KMS-11 (cell line): ENCODE results near the gene HNF4A.
"Not testable (repeated sequence)": the region's sequence is repeated elsewhere in the genome, so short reads cannot be mapped to it uniquely, and the experiment has no call there.

Source experiments
- H2AFZ ChIP-seq: fragments of 200-600 bp; sonication (generic); 2 replicates; pipeline ENCODE4 v1.6.1; 2016; ENCODE audit warnings: antibody characterized with exemption, mixed run types, low read depth
- H3K27ac ChIP-seq: fragments of 200-600 bp; sonication (generic); 2 replicates; pipeline ENCODE4 v1.6.1; 2016; ENCODE audit warnings: mild to moderate bottlenecking, mixed run types
- H3K27me3 ChIP-seq: fragments of 200-600 bp; sonication (generic); 2 replicates; pipeline ENCODE4 v1.6.1; 2017; ENCODE audit warnings: mild to moderate bottlenecking, low read depth, mixed run types, moderate library complexity; ENCODE audit not compliant: insufficient read depth
- H3K36me3 ChIP-seq: fragments of 200-600 bp; sonication (generic); 2 replicates; pipeline ENCODE4 v1.6.1; 2017; ENCODE audit warnings: mild to moderate bottlenecking, mixed run types; ENCODE audit not compliant: insufficient read depth
- H3K4me1 ChIP-seq: fragments of 200-600 bp; sonication (generic); 2 replicates; pipeline ENCODE4 v1.6.1; 2016; ENCODE audit warnings: mild to moderate bottlenecking, low read depth, mixed run types; ENCODE audit not compliant: poor library complexity, severe bottlenecking
- H3K4me2 ChIP-seq: fragments of 200-600 bp; sonication (generic); 2 replicates; pipeline ENCODE4 v1.7.0; 2016; ENCODE audit warnings: mild to moderate bottlenecking, mixed run types
- H3K4me3 ChIP-seq: fragments of 200-600 bp; sonication (generic); IDR thresholded peaks from 2 replicates; pipeline ENCODE4 v1.6.1; 2017; ENCODE audit warnings: low read depth, low read length, mixed read lengths; ENCODE audit not compliant: insufficient read depth
- H3K79me2 ChIP-seq: fragments of 200-600 bp; sonication (generic); 2 replicates; pipeline ENCODE4 v1.6.1; 2016; ENCODE audit warnings: low read depth, mixed run types; ENCODE audit not compliant: insufficient read depth
- H3K9ac ChIP-seq: fragments of 200-600 bp; sonication (generic); 2 replicates; pipeline ENCODE4 v1.6.1; 2016; ENCODE audit warnings: mild to moderate bottlenecking, mixed run types
- H4K20me1 ChIP-seq: fragments of 200-600 bp; sonication (generic); 2 replicates; pipeline ENCODE4 v1.6.1; 2016; ENCODE audit warnings: mild to moderate bottlenecking, mixed run types; ENCODE audit not compliant: insufficient read depth
- CTCF ChIP-seq: fragments of 200-600 bp; sonication (generic); conservative IDR thresholded peaks from 2 replicates; pipeline ENCODE4 v1.6.1; 2017; ENCODE audit warnings: low read depth, mild to moderate bottlenecking, antibody characterized with exemption, low read length, moderate library complexity, mixed read lengths

The HNF4A gene

GRCh38 chr20:44314870-44315269 is 40.6 kb upstream of the HNF4A start:
- Histone ChIP-seq H3K27me3 (no peaks in the 10 kb centered on the region), H3K79me2 (peaks cover under 1% of the 10 kb centered on the region; the same call in 1 of the 2 replicates), H3K36me3 (no peaks in the 10 kb centered on the region), H3K4me2 (no peak overlapping the region), H3K4me3 (no peak overlapping the region), H4K20me1 (no peaks in the 10 kb centered on the region), H3K4me1 (peaks cover 13% of the 10 kb centered on the region), H3K27ac (no peak overlapping the region), H3K9ac (no peak overlapping the region), H2AFZ (no peak overlapping the region)
- no peak for TF ChIP-seq CTCF

- TF ChIP-seq CTCF, result no peak
- Histone ChIP-seq H4K20me1 (no peaks in the 10 kb centered on the region), H3K9ac (no peak overlapping the region), H2AFZ (no peak overlapping the region), H3K36me3 (no peaks in the 10 kb centered on the region), H3K4me3 (no peak overlapping the region), H3K4me2 (no peak overlapping the region), H3K4me1 (peaks cover 16% of the 10 kb centered on the region), H3K27me3 (no peaks in the 10 kb centered on the region), H3K79me2 (no peaks in the 10 kb centered on the region), H3K27ac (no peak overlapping the region)
Measured at GRCh38 chr20:44319839-44320422, 35.6 kb upstream of the HNF4A start.

GRCh38 chr20:44324343-44324742 is 31.2 kb upstream of the HNF4A start:
- no peak overlapping the region for H3K4me2 ChIP-seq
- H4K20me1 ChIP-seq, result no peaks in the 10 kb centered on the region
- H2AFZ ChIP-seq, result no peak overlapping the region
- no peak overlapping the region for H3K4me3 ChIP-seq
- H3K79me2 ChIP-seq, result no peaks in the 10 kb centered on the region
- H3K4me1 ChIP-seq, result peaks cover 16% of the 10 kb centered on the region
- H3K27me3 ChIP-seq, result no peaks in the 10 kb centered on the region
- H3K36me3 ChIP-seq, result no peaks in the 10 kb centered on the region
- TF ChIP-seq CTCF, result no peak
- H3K9ac ChIP-seq, result no peak overlapping the region
- H3K27ac ChIP-seq, result no peak overlapping the region

- no peak for TF ChIP-seq CTCF
- Histone ChIP-seq H3K79me2 (no peaks in the 10 kb centered on the region), H3K27ac (no peak overlapping the region), H3K4me1 (no peaks in the 10 kb centered on the region), H3K27me3 (no peaks in the 10 kb centered on the region), H3K36me3 (no peaks in the 10 kb centered on the region), H3K4me2 (peak overlapping the region; percentile 36; the same call in 1 of the 2 replicates), H3K9ac (peak overlapping the region; percentile 15; the same call in 1 of the 2 replicates), H2AFZ (peak overlapping the region; percentile 47), H3K4me3 (no peak overlapping the region), H4K20me1 (no peaks in the 10 kb centered on the region)
Measured at GRCh38 chr20:44326391-44327159, 28.9 kb upstream of the HNF4A start.

- H3K27ac ChIP-seq, H3K4me1 ChIP-seq, H3K9ac ChIP-seq, H4K20me1 ChIP-seq, H3K4me2 ChIP-seq, H3K79me2 ChIP-seq, H3K4me3 ChIP-seq, H3K27me3 ChIP-seq, H3K36me3 ChIP-seq, H2AFZ ChIP-seq: not testable (repeated sequence)
Measured at GRCh38 chr20:44327748-44328147, 27.8 kb upstream of the HNF4A start.
